KBM-7 (cell line): ENCODE data around the gene DMRTB1.

Experiments
- DNase-seq: peaks from one replicate; pipeline ENCODE4 v3.0.0-alpha.2; 2015
- in situ Hi-C: fragments of 300-500 bp; cut with MboI; formaldehyde crosslinking; loops from 2 replicates; pipeline ENCODE4 v1.14.3; 2020; ENCODE audit warnings: low sequenced_read_pairs, low pct_unique_long_range_greater_than_20kb, mixed read lengths

Gene DMRTB1

GRCh38 chr1:53461323-53462044 lies 2.3 kb downstream of the DMRTB1 start:
- no peak for DNase-seq
- in situ Hi-C loops: no loop called here

- DNase-seq: no peak
- in situ Hi-C loops: no loop called here
Measured at GRCh38 chr1:53462193-53462592, 3.0 kb downstream of the DMRTB1 start.

- no peak for DNase-seq
- in situ Hi-C loops: no loop called here
Measured at GRCh38 chr1:53462769-53463501, 3.7 kb downstream of the DMRTB1 start.

- in situ Hi-C loops: no loop called here
- DNase-seq: no peak
Measured at GRCh38 chr1:53463961-53464899, 5.0 kb downstream of the DMRTB1 start.

DNA sequence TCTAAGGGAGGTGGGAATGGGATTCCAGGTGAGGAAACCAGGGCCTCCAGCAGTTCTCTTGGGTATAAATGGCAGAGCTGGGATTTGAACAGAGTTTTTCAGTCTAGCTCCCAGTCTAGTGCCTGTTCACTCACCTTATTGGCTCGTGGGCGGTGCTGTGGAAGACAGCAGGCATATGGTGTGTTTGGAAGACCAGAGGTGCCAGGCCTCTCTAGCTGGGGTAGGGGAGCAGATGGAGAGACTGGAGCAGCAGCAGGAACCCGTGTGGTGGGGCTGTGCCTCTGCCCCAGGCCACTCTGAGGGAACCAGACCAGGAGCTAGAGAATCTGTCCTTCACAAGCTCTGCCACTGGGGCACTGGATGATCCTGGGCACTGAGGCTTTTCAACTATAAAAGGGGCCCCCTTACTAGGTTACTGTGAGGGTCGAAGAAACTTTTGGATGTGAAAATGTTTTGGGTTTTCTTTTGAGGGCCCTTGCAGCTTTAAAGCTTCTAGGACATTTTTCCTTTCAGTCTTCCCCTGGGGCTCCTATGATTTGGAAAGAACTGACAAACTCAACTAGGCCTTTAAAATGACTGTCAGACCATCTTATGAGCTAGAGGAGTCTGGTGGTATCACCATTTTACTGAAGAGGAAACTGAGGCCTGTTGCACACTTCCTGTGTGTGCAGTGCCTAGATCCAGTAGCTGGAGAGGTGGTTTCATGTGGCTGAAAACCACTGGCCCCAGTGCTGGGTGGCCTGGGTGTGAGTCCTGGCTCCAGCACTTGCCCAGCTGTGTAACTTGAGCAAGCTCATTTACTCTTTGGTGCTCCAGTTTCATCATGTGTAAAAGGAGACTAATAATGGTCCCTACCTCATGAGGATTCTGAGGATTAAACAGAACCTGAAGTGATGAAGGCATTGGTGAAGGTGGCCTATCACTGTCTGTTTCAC lies 6.1 kb downstream of the DMRTB1 start:
- no peak for DNase-seq
- in situ Hi-C loops: no loop called here

DNA sequence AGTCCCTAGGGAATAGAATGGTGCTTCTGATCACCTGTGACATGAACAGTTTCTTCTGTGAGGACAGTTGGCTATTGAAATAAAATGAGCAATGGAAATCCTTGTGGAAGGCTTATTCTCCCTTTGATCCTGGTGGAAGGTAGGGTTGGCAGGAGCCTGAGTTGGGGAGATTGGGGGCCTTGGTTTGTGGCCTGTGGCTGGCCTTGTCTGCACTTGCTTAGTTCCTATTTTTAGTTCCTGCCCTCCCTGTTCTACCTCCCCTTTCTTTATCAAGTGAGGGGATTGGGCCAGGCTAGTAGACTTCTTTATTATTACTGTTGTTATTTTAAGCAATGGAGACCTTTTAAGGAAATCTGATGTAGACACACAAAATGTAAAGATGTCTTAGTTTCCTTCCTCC lies 8.2 kb downstream of the DMRTB1 start:
- peak; percentile 55 for DNase-seq
- in situ Hi-C loops: no loop called here

DNA sequence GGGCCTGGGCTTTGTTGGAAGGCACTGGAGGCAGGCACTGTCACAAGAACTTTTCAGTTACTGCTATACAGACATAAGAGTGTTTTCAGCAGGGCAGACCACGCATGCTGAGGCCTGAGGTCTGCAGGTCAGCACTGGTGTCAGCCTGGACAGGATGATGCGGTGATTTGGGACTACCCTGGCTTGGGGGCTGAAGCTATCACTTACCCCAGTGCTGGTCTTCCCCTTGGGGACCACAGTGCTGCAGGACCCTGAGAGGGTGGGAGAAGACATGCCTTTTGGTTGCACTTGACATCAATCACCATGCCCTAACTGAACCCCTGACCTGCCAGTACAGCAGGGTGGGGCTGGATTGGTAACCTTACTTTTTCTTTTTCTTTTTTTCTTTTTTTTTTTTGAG lies 9.2 kb downstream of the DMRTB1 start:
- DNase-seq: no peak
- in situ Hi-C loops: no loop called here

DNA sequence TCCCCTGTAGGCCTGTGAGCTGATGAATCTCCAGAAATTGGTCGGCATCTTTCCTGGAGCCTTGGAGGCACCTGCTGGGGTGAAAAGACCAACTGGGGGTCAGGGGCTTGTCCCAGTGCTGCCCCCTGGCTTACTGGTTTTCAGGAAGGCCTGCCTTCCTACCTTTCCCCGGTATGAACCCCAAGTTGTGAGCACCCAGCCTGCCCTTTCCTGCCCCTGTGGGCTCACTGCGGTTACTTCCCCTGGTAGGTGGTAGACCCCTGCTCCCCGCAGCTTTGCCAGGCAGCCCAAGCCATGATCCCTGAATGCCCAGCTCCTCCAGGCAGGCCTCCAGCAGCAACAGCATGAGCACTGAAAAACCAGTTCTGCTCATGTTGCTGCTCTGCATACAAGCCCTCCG lies 10.2 kb downstream of the DMRTB1 start:
- DNase-seq: no peak
- in situ Hi-C loops: no loop called here

DNA sequence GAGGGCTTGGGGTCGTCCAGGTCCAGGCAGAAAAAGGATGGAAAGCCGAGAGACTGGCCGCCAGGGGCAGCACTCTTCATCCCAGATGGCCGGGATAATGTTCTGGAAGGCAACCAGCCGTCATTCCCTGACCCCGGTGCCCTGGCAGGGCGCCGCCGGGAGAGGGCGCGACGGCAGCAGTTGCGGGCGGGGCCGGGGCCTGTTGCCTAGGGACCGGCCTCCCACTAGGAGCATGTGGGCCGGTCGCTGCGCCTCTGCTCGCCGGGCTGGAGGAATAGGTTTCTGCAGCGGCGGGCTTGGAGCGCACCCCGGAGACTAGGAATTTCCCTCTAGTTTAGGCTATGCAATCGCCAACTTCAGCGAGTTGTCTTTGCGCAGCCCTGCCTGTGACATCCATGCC lies 11.0 kb downstream of the DMRTB1 start:
- in situ Hi-C loops: no loop called here
- DNase-seq: no peak

DNA sequence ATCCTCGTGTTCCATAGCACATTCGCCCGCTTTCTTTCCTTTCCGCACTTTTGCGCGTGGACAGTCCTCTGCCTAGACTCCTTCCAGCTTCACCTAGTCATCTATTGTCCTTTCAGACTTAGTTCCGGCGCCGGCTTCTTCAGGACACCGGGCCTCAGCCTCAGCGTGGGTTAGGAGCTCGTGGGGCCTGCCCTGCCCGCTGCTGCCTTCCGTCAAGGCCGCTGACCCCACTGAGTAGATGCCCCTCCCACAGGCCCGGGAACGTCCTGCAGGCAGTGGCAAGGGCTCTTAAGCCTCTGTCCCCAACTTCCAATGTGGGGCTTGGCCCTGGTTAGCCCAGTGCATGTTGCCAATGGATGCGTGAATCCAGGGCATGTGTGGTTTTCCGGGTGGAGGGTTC lies 11.4 kb downstream of the DMRTB1 start:
- DNase-seq: no peak
- in situ Hi-C loops: no loop called here

- in situ Hi-C loops: no loop called here
- no peak for DNase-seq
Measured at GRCh38 chr1:53471000-53471399, 11.8 kb downstream of the DMRTB1 start.

GRCh38 chr1:53473463-53473862 lies 14.3 kb downstream of the DMRTB1 start:
- no peak for DNase-seq
- in situ Hi-C loops: no loop called here

GRCh38 chr1:53475664-53476063 lies 16.5 kb downstream of the DMRTB1 start:
- in situ Hi-C loops: no loop called here
- DNase-seq: no peak

DNA sequence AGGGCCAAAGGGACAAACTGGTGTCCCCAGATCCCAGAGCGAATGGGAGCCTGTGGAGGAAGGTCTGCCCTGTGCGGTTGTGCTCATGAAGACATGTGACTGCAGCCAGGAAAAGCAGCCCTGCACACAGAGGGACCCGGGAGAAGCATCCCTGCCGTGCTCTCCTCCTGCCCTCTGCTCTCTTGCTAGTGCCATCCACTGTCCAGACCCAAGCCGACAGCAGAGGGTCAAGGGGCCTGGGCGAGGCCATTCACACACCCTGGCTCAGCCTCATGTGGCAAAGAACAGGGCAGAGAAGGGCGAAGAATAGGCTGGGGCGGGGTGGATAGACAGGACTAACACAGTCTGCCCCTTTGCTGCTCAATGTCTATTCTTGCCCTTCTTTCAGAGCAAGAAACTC lies 17.4 kb downstream of the DMRTB1 start:
- in situ Hi-C loops: no loop called here
- no peak for DNase-seq

GRCh38 chr1:53477651-53478501 lies 18.7 kb downstream of the DMRTB1 start:
- in situ Hi-C loops: no loop called here
- DNase-seq: no peak

- DNase-seq: no peak
- in situ Hi-C loops: no loop called here
Measured at GRCh38 chr1:53478502-53478818, 19.3 kb downstream of the DMRTB1 start.

GRCh38 chr1:53480678-53481077 lies 21.5 kb downstream of the DMRTB1 start:
- in situ Hi-C loops: no loop called here
- DNase-seq: no peak

DNA sequence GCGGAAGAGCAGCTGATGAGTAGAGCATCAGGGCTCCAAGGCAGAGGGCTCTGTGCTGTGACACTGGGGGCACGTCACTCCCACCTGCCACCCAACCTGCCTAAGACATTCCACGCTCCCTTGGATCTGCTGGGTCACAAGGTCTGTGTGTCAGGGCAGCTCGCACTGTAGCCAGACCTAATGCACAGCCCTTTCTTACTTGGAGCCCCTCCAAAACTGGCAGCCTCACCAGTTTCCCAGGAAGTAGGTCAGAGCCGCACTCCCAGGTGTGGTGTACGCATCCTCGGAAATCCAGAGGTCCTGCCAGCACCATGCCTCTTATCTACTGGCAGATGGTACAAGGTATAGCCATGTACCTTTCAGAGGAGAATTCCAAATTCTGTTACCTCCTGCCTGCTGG lies 22.3 kb downstream of the DMRTB1 start:
- in situ Hi-C loops: no loop called here
- DNase-seq: no peak
